ENCODE data around the gene MPL.

DNA sequence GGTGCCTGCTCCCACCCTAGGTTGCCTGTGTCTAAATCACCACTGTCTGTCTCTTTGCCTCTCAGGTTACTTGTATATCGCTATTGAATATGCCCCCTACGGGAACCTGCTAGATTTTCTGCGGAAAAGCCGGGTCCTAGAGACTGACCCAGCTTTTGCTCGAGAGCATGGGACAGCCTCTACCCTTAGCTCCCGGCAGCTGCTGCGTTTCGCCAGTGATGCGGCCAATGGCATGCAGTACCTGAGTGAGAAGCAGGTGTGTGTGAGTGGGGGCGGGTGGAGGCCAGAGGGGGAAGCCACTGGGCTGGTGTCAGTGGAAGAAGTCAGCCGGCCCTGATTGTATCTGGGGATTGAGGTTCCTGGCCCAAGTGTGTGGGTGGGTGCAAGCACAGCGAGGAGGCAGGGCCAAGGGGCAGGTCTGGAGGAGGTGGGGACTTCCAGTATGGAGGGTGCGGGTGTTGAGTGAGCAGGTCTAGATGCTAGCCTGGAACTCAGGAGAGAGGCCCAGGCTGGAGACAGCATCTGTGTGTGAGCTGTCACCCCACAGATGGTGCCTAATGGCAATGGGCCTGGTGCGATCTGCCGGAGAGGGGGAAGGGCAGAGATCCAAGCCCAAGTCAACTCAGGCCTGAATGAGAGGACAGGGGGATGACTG is 19.7 kb upstream of the MPL start:
- TF ChIP-seq CTCF (IDR thresholded peaks at IDR 0.05; ENCODE audit: poor library complexity) (no peak), EZH2 (IDR thresholded peaks at IDR 0.05; ENCODE audit: borderline replicate concordance) (no peak), EZH2phosphoT487 (IDR thresholded peaks at IDR 0.05; ENCODE audit: low read depth, severe bottlenecking, unreplicated experiment) (no peak)

Measured in hepatocyte (in vitro differentiated cells).